HG02588 (cell line): Measurements from ENCODE around the gene TRHDE.

Experiments used
- ATAC-seq: cut with Tn5 transposase; IDR thresholded peaks from one replicate; pipeline ENCODE4 v1.9.1; 2021; ENCODE audit warnings: mild to moderate bottlenecking, moderate library complexity; ENCODE audit not compliant: unreplicated experiment

The TRHDE gene

GRCh38 chr12:72272731-72273498, 745 bp downstream of the TRHDE start:
- no peak for ATAC-seq

GRCh38 chr12:72273499-72273837, 1.3 kb downstream of the TRHDE start:
- no peak for ATAC-seq

- ATAC-seq, result no peak
These were observed 1.7 kb downstream of the TRHDE start for GRCh38 chr12:72273851-72274351.

- no peak for ATAC-seq
These were observed 2.8 kb downstream of the TRHDE start for GRCh38 chr12:72274931-72275330.

- no peak for ATAC-seq
These were observed 3.4 kb downstream of the TRHDE start for GRCh38 chr12:72275526-72275925.

GRCh38 chr12:72276181-72276805, 4.1 kb downstream of the TRHDE start:
- ATAC-seq, result no peak

GRCh38 chr12:72277415-72277814, 5.2 kb downstream of the TRHDE start:
- ATAC-seq, result no peak

GRCh38 chr12:72278894-72279293, 6.7 kb downstream of the TRHDE start:
- no peak for ATAC-seq

- no peak for ATAC-seq
These were observed 9.0 kb downstream of the TRHDE start for GRCh38 chr12:72281126-72281525.

GRCh38 chr12:72282721-72283120, 10.6 kb downstream of the TRHDE start:
- no peak for ATAC-seq

- no peak for ATAC-seq
These were observed 13.7 kb downstream of the TRHDE start for GRCh38 chr12:72285861-72286260.

- ATAC-seq, result no peak
These were observed 14.4 kb downstream of the TRHDE start for GRCh38 chr12:72286526-72286925.

- ATAC-seq, result no peak
These were observed 16.3 kb downstream of the TRHDE start for GRCh38 chr12:72288436-72288835.

GRCh38 chr12:72288911-72289310, 16.7 kb downstream of the TRHDE start:
- no peak for ATAC-seq

- no peak for ATAC-seq
These were observed 17.5 kb downstream of the TRHDE start for GRCh38 chr12:72289633-72290032.

- ATAC-seq, result no peak
These were observed 19.0 kb downstream of the TRHDE start for GRCh38 chr12:72291175-72291574.

GRCh38 chr12:72293701-72294100, 21.5 kb downstream of the TRHDE start:
- ATAC-seq, result no peak

- ATAC-seq, result no peak
These were observed 22.9 kb downstream of the TRHDE start for GRCh38 chr12:72295101-72295500.

GRCh38 chr12:72295744-72296143, 23.6 kb downstream of the TRHDE start:
- ATAC-seq, result no peak

GRCh38 chr12:72296389-72296788, 24.2 kb downstream of the TRHDE start:
- no peak for ATAC-seq

GRCh38 chr12:72297666-72298065, 25.5 kb downstream of the TRHDE start:
- no peak for ATAC-seq

GRCh38 chr12:72300728-72301127, 28.6 kb downstream of the TRHDE start:
- no peak for ATAC-seq

GRCh38 chr12:72304751-72305150, 32.6 kb downstream of the TRHDE start:
- no peak for ATAC-seq
